Uterus (tissue), 2 donors: ENCODE measurements around the gene B3GNT7.

Experiments used
- CTCF ChIP-seq, 4 experiments: fragments of 200-600 bp in 2 of 4; fragments of 450-650 bp in 2 of 4; sonication (generic) in 2 of 4; IDR thresholded peaks; one replicate each; pipeline ENCODE4 v1.5.1; 2016 to 2019; ENCODE audit warnings: antibody characterized with exemption in 4 of 4, mild to moderate bottlenecking in 2 of 4, moderate library complexity in 1 of 4
- POLR2A ChIP-seq, 2 donors: fragments of 450-650 bp; IDR thresholded peaks; one replicate each; pipeline ENCODE4 v1.6.1; 2016; ENCODE audit warnings: antibody characterized with exemption in 2 of 2, mild to moderate bottlenecking in 1 of 2, moderate library complexity in 1 of 2

GRCh38 chr2:231410293-231411004 is 14.9 kb downstream of the B3GNT7 start:
- TF ChIP-seq CTCF (IDR thresholded peaks at IDR 0.05): no peak
- no peak for TF ChIP-seq POLR2A (IDR thresholded peaks at IDR 0.05)
